ENCODE measurements around the gene TUBE1. TPM values are rescaled to one million over a fixed set of nuclear protein-coding genes. Genes with fewer than 3 reads are reported as not detected.

TUBE1 gene
- 5.6 to 7.2 TPM (median 6.4 TPM) in 5 replicates for total RNA-seq (2022; extraction: Qiagen RNA extraction; ENCODE audit: low read depth)

GRCh38 chr6:112087136-112087911, at the start of gene TUBE1, which contains the start of gene FAM229B:
Gene TUBE1, minus strand, starts transcription at chr6:112087482. Its CDS starts 48 bp downstream, at chr6:112087434.
Gene FAM229B, plus strand, starts transcription at chr6:112087591. Its CDS starts 11,693 bp downstream, at chr6:112099284.

GRCh38 chr6:112054001-112054400, 33.3 kb downstream of the TUBE1 start, which contains the start of gene CCN6:
Gene CCN6, plus strand, starts transcription at chr6:112054104. Its CDS starts 254 bp downstream, at chr6:112054358.

Other genes with a start within 250 kb of the TUBE1 start
- gene FYN, start 214.0 kb downstream of the TUBE1 start, total RNA-seq (2022; extraction: Qiagen RNA extraction; ENCODE audit: low read depth), result 4.5 to 8.5 TPM (median 4.9 TPM) in 5 replicates
- gene CCN6, start 33.4 kb downstream of the TUBE1 start, total RNA-seq (2022; extraction: Qiagen RNA extraction; ENCODE audit: low read depth), result not detected in 5 replicates
- gene FAM229B, start 109 bp upstream of the TUBE1 start, total RNA-seq (2022; extraction: Qiagen RNA extraction; ENCODE audit: low read depth), result 5.1 to 11.2 TPM (median 8.7 TPM) in 5 replicates
- gene LAMA4, start 167.1 kb upstream of the TUBE1 start, total RNA-seq (2022; extraction: Qiagen RNA extraction; ENCODE audit: low read depth), result 1.7 to 2.4 TPM (median 1.9 TPM) in 5 replicates